ENCODE measurements around the gene AK4.

The AK4 gene

GRCh38 chr1:65229201-65229600 is 81.2 kb downstream of the AK4 start:
- Histone ChIP-seq H3K27ac (no peak overlapping the region), H3K36me3 (replicated peaks) (no peaks in the 10 kb centered on the region), H3K4me3 (ENCODE audit: low read depth, low read length) (no peak overlapping the region), H3K27me3 (replicated peaks) (no peaks in the 10 kb centered on the region)
- in situ Hi-C loops (cut with HindIII; ENCODE audit: low pct_ligation_motif_present, low sequenced_read_pairs): no loop called here
- TF ChIP-seq CTCF (IDR thresholded peaks at IDR 0.05; ENCODE audit: low read depth, low read length, missing control alignments): no peak
- no peak for DNase-seq

GRCh38 chr1:65229754-65230339 is 81.8 kb downstream of the AK4 start:
- no peak overlapping the region for H3K4me3 ChIP-seq (ENCODE audit: low read depth, low read length)
- H3K36me3 ChIP-seq (replicated peaks): no peaks in the 10 kb centered on the region
- no peak for DNase-seq
- no peak for TF ChIP-seq CTCF (IDR thresholded peaks at IDR 0.05; ENCODE audit: low read depth, low read length, missing control alignments)
- H3K27me3 ChIP-seq (replicated peaks): no peaks in the 10 kb centered on the region
- in situ Hi-C loops (cut with HindIII; ENCODE audit: low pct_ligation_motif_present, low sequenced_read_pairs): no loop called here
- no peak overlapping the region for H3K27ac ChIP-seq

- no peaks in the 10 kb centered on the region for H3K36me3 ChIP-seq (replicated peaks)
- no peak overlapping the region for H3K27ac ChIP-seq
- H3K4me3 ChIP-seq (ENCODE audit: low read depth, low read length): no peak overlapping the region
- no peak for DNase-seq
- in situ Hi-C loops (cut with HindIII; ENCODE audit: low pct_ligation_motif_present, low sequenced_read_pairs): no loop called here
- H3K27me3 ChIP-seq (replicated peaks): no peaks in the 10 kb centered on the region
- TF ChIP-seq CTCF (IDR thresholded peaks at IDR 0.05; ENCODE audit: low read depth, low read length, missing control alignments): no peak
These were observed 82.9 kb downstream of the AK4 start for GRCh38 chr1:65230731-65231481.

GRCh38 chr1:65231718-65232330 is 83.8 kb downstream of the AK4 start:
- no peak for TF ChIP-seq CTCF (IDR thresholded peaks at IDR 0.05; ENCODE audit: low read depth, low read length, missing control alignments)
- no peak for DNase-seq
- H3K27ac ChIP-seq: no peak overlapping the region
- in situ Hi-C loops (cut with HindIII; ENCODE audit: low pct_ligation_motif_present, low sequenced_read_pairs): no loop called here
- H3K36me3 ChIP-seq (replicated peaks): no peaks in the 10 kb centered on the region
- H3K27me3 ChIP-seq (replicated peaks): no peaks in the 10 kb centered on the region
- H3K4me3 ChIP-seq (ENCODE audit: low read depth, low read length): no peak overlapping the region

- DNase-seq: peak; percentile 28
- H3K27me3 ChIP-seq (replicated peaks): no peaks in the 10 kb centered on the region
- H3K27ac ChIP-seq: no peak overlapping the region
- in situ Hi-C loops (cut with HindIII; ENCODE audit: low pct_ligation_motif_present, low sequenced_read_pairs): no loop called here
- no peaks in the 10 kb centered on the region for H3K36me3 ChIP-seq (replicated peaks)
- TF ChIP-seq CTCF (IDR thresholded peaks at IDR 0.05; ENCODE audit: low read depth, low read length, missing control alignments): no peak
- H3K4me3 ChIP-seq (ENCODE audit: low read depth, low read length): no peak overlapping the region
These were observed 84.5 kb downstream of the AK4 start for GRCh38 chr1:65232461-65232990.
